Activated naive CD4-positive, alpha-beta T cell treated with anti-CD3 and anti-CD28 coated beads, Interleukin-2, amount 50 U/mL, for 24 hours (primary cell): ENCODE data around the gene KRTAP12-1.
"Not testable (repeated sequence)": the region's sequence is repeated elsewhere in the genome, so short reads cannot be mapped to it uniquely, and the experiment has no call there.

Experiments
- H3K27ac Mint-ChIP-seq: one replicate; pipeline ENCODE4 v1.8.0; 2021; ENCODE audit warnings: mild to moderate bottlenecking, mixed read lengths
- H3K27me3 Mint-ChIP-seq: one replicate; pipeline ENCODE4 v1.8.0; 2021; ENCODE audit warnings: mixed read lengths
- H3K36me3 Mint-ChIP-seq: one replicate; pipeline ENCODE4 v1.8.0; 2021; ENCODE audit warnings: mixed read lengths
- H3K4me1 Mint-ChIP-seq: one replicate; pipeline ENCODE4 v1.8.0; 2021; ENCODE audit warnings: mixed read lengths
- H3K4me3 Mint-ChIP-seq: one replicate; pipeline ENCODE4 v1.8.0; 2021; ENCODE audit warnings: mild to moderate bottlenecking, mixed read lengths
- H3K9me3 Mint-ChIP-seq: one replicate; pipeline ENCODE4 v1.8.0; 2021; ENCODE audit warnings: mixed read lengths

The KRTAP12-1 gene

DNA sequence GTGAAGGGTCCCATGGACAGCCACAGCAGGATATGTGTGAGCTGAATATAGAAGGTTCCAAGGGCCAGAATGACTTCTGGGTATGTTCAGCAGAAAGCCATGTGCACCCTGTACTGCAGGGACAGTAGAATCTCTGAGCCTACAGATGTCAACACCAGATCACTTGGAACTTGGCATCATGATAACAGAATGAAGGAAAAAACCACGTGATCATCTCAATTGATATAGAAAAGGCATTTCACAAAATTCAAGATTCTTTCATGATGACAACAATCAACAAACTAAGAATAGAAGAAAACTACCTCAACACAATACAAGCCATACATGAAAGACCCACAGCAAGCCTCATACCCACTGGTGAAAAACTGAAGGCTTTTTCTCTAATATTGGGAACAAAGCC is 14.4 kb downstream of the KRTAP12-1 start:
- Mint-ChIP-seq H3K9me3 (peaks cover 5% of the 10 kb centered on the region), H3K36me3 (peaks cover 7% of the 10 kb centered on the region), H3K4me1 (peaks cover 3% of the 10 kb centered on the region), H3K27me3 (no peaks in the 10 kb centered on the region), H3K27ac (no peak overlapping the region), H3K4me3 (no peak overlapping the region)

DNA sequence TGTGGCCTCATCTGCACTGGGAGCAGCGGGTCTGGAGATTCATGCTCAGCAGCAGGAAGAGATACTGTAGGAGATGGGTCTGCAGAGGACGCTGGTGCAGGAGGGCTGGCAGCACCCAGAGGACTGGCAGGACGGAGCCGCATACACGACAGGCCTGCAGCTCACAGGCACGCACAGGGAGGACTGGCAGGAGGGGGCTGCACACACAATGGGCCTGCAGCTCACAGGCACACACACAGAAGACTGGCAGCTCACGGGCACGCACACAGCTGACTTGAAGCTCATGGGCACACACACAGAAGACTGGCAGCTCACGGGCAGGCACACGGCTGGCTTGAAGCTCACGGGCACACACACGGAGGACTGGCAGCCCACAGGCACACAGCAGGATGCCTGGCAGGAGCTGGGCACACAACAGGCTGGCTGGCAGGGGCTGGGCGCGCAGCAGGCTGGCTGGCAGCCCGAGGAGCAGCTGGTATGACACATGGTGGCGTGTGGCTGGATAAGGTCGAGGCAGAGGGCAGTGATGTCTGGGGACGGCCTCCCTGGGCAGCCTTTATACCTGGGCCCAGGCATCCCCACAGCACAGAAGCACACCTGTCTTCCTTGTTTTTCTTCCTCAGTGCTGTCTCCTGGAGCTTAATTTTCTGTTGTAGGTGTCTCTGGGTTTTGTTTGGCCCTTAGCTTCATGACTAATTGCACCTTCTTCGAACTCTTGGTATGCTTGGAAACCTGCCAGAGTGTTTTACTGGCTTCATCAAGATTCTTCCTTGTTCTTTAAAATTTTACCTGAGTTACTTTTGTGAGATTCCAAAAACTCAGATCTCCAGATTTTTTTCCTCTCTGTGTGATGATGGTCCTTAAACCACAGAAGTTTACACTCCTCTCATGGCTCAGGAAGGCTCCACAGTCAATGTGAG is 15.3 kb downstream of the KRTAP12-1 start, which contains the start of gene KRTAP12-2:
TSS of gene KRTAP12-2 (minus strand) at position 527 of the 920 bp plus-strand sequence. CDS start at position 486, 41 bp downstream.
- H3K9me3 Mint-ChIP-seq, result peaks cover 7% of the 10 kb centered on the region
- no peak within 1 kb of the TSS for H3K4me3 Mint-ChIP-seq
- peaks cover 5% of the 10 kb centered on the region for H3K36me3 Mint-ChIP-seq
- H3K4me1 Mint-ChIP-seq, result peaks cover 3% of the 10 kb centered on the region
- no peak within 1 kb of the TSS for H3K27ac Mint-ChIP-seq
- no peaks in the 10 kb centered on the region for H3K27me3 Mint-ChIP-seq

DNA sequence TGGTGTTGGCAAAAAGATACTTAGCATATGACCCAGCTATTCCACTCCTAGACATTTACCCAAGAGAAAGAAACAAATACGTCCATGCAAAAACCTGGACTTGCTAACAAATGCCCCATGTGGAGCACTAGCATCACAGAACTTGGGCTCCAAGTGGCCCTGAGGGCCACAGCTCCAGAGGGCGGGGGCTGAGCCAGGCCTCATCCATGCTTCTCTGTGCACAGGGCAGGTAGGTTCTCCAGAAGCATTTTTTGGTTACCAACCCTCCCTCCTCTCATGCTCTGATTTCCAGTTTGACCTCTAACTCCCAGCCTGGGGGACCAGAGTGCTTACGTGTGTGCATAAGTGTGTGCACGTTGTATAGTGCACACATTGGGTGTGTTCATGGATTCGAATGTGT is 17.3 kb downstream of the KRTAP12-1 start:
- H3K27ac Mint-ChIP-seq, result peak overlapping the region; percentile 73

DNA sequence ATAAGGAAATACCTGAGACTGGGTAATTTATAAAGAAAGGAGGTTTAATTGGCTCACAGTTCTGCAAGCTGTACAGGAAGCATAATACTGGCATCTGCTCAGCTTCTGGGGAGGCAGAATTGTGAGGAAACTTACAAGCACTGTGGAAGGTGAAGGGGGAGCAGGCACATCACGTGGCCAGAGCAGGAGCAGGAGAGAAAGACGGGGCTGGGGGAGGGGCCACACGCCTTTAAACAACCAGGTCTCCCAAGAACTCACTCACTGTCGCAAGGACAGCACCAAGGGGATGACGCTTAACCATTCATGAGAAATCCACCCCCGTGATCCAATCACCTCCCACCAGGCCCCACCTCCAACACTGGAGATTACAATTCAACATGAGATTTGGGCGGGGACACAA is 20.4 kb downstream of the KRTAP12-1 start:
- H3K27me3 Mint-ChIP-seq, H3K36me3 Mint-ChIP-seq, H3K4me3 Mint-ChIP-seq: not testable (repeated sequence)
- H3K4me1 Mint-ChIP-seq, result peaks cover 38% of the 10 kb centered on the region
- H3K9me3 Mint-ChIP-seq, result peaks cover 14% of the 10 kb centered on the region
- peak overlapping the region; percentile 20 for H3K27ac Mint-ChIP-seq

More for the DNA sequence above, 17.3 kb downstream of the KRTAP12-1 start:
- Mint-ChIP-seq H3K36me3 (peaks cover 3% of the 10 kb centered on the region), H3K4me1 (peaks cover 7% of the 10 kb centered on the region), H3K27me3 (no peaks in the 10 kb centered on the region), H3K9me3 (peaks cover 12% of the 10 kb centered on the region), H3K4me3 (no peak overlapping the region)

DNA sequence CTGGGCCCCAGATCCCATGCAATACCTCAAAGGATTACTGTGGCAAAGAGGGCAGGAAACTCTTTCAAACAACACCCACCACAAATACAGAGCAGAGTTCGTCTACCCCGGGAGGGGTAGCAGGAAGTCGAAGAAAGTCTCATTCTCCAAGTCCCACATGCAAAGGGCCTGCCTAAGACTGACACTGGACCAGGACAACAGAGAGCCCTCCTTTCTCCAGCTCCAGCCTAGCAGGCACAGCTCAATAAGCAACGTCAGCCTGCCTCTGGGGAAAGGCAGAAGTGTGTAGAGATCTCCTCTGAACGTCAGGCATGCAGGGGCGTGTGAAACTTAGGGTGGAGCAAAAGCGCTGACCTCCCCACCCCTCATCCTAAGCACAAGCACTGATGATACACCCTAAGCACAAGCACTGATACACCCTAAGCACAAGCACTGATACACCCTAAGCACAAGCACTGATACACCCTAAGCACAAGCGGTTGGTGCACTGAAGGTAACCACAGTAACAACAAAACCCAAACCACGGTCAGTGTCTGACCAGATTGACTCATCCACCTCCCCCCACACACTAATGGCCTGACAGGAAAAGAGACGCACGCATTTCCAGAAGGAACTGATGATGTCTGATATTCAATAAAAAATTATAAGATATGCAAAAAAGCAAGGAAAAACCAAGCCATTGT is 22.9 kb downstream of the KRTAP12-1 start:
- H3K9me3 Mint-ChIP-seq, result peaks cover 20% of the 10 kb centered on the region
- H3K4me3 Mint-ChIP-seq, result peak overlapping the region; percentile 76
- H3K27me3 Mint-ChIP-seq, result no peaks in the 10 kb centered on the region
- peak overlapping the region; percentile 93 for H3K27ac Mint-ChIP-seq
- peaks cover 12% of the 10 kb centered on the region for H3K36me3 Mint-ChIP-seq
- peaks cover 60% of the 10 kb centered on the region for H3K4me1 Mint-ChIP-seq

DNA sequence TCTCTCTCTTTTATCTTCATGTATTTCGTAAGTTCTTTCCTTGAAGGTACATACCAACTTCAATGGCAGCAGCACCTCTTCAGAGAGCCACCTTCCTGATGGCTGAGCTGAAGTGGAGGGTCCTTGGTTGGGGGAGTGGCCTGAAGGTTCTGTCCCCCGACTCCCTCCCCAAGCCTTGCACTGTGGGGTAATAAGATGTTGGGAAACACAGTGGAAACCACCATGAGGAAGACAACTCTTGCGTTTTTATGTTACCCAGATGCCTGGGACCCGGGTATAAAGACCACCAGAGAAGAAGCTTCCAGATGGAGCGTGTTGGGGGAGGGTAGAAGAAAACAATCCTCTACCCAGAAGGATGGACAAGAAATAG is 23.4 kb downstream of the KRTAP12-1 start:
- no peaks in the 10 kb centered on the region for H3K27me3 Mint-ChIP-seq
- H3K4me1 Mint-ChIP-seq, result peaks cover 65% of the 10 kb centered on the region
- peaks cover 20% of the 10 kb centered on the region for H3K9me3 Mint-ChIP-seq
- peaks cover 12% of the 10 kb centered on the region for H3K36me3 Mint-ChIP-seq
- peak overlapping the region; percentile 76 for H3K4me3 Mint-ChIP-seq
- H3K27ac Mint-ChIP-seq, result peak overlapping the region; percentile 93

DNA sequence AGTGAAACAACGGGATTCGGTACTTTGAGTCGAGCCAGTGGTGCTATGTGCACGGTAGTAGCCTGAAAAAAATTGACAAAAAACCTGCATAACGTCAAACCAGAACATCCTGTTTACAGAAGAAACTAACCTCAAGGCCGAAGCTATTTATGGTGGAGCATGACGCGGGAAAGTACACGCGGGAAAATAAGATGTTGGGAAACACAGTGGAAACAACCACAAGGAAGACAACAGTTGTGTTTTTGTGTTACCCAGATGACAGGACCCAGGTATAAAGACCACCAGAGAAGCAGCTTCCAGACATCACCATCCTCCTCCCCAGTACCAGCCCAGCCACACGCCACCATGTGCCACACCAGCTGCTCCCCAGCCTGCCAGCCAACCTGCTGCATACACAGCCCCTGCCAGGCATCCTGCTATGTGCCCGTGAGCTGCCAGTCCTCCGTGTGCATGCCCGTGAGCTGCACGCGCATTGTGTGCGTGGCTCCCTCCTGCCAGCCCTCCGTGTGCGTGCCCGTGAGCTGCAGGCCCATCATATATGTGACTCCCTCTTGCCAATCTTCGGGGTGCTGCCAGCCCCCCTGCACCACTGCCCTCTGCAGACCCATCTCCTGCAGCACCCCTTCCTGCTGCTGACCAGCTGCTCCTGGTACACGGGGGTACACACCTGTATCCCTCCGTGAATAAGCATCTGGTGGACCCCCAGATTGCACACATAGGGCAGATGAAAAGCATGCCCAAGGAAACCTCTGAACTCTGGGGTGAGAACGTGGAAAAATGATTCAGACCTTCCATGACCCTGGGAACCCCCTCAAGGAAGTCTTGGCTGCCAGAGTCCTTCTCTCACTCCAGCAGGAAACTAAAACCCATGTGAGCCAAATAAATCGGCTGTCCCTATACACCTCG is 24.1 kb downstream of the KRTAP12-1 start, which contains the start of gene KRTAP12-3:
TSS of gene KRTAP12-3 (plus strand) at position 298 of the 906 bp plus-strand sequence. CDS start at position 346, 48 bp downstream.
- H3K36me3 Mint-ChIP-seq, result peaks cover 12% of the 10 kb centered on the region
- peak within 1 kb of the TSS; percentile 93 for H3K27ac Mint-ChIP-seq
- H3K4me3 Mint-ChIP-seq, result peak within 1 kb of the TSS; percentile 76
- H3K27me3 Mint-ChIP-seq, result no peaks in the 10 kb centered on the region
- H3K4me1 Mint-ChIP-seq, result peaks cover 68% of the 10 kb centered on the region
- H3K9me3 Mint-ChIP-seq, result peaks cover 20% of the 10 kb centered on the region

DNA sequence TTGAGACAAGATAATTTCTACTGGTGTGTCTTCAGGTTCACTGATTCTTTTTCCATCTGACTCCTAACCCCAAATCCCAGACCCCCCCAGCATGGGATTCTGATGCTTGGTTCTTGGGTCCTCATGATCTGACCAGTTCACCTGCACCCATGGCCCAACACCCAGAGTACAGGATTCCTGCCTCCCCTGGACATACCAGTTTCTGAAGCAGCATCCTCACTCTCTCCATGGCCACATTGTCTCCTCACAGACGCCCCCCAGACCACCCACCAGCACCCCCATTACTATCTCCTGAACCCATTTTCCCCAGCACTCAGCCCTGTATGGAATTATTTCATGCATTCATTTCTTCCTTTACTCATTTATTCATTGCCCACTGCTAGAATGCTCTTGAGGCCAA is 25.1 kb downstream of the KRTAP12-1 start:
- H3K36me3 Mint-ChIP-seq, result peaks cover 12% of the 10 kb centered on the region
- H3K4me3 Mint-ChIP-seq, result peak overlapping the region; percentile 76

DNA sequence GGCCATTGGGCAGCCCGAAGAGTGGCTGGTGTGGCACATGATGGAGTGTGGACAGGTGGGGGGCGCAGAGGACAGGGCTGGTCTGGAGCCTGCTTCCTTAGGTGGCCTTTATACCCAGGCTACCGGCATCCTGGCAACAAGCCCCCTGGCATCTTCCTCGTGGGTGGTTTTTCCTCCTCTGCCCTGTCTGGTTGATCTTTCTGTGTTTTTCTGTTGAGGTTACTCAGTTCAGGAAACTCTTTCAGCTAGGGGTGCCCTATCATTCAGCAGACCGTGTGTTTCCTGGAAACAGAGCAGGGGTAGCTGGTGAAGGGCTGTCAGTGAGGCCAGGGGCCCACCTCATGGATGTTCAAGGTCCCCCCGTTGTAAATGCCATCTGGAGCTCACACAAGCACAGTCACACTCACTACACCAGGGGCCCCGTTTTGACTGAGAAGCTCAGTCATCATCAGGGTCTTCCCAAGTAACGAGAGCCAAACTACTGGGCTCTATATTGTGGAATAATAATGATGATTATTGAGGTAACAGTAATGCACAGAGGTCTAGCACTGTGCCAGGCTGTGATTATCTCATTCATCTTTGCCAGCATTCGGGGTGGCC is 27.3 kb downstream of the KRTAP12-1 start, which contains the start of gene KRTAP12-4:
TSS of gene KRTAP12-4 (minus strand) at position 84 of the 600 bp plus-strand sequence. CDS start at position 39, 45 bp downstream.
- Mint-ChIP-seq H3K36me3 (peaks cover 11% of the 10 kb centered on the region), H3K4me3 (peak within 1 kb of the TSS; percentile 36), H3K9me3 (peaks cover 13% of the 10 kb centered on the region), H3K4me1 (peaks cover 67% of the 10 kb centered on the region), H3K27me3 (no peaks in the 10 kb centered on the region), H3K27ac (peak within 1 kb of the TSS; percentile 65)

More for the DNA sequence above, 25.1 kb downstream of the KRTAP12-1 start:
- H3K4me1 Mint-ChIP-seq, result peaks cover 68% of the 10 kb centered on the region
- peaks cover 19% of the 10 kb centered on the region for H3K9me3 Mint-ChIP-seq
- no peaks in the 10 kb centered on the region for H3K27me3 Mint-ChIP-seq
- peak overlapping the region; percentile 84 for H3K27ac Mint-ChIP-seq

DNA sequence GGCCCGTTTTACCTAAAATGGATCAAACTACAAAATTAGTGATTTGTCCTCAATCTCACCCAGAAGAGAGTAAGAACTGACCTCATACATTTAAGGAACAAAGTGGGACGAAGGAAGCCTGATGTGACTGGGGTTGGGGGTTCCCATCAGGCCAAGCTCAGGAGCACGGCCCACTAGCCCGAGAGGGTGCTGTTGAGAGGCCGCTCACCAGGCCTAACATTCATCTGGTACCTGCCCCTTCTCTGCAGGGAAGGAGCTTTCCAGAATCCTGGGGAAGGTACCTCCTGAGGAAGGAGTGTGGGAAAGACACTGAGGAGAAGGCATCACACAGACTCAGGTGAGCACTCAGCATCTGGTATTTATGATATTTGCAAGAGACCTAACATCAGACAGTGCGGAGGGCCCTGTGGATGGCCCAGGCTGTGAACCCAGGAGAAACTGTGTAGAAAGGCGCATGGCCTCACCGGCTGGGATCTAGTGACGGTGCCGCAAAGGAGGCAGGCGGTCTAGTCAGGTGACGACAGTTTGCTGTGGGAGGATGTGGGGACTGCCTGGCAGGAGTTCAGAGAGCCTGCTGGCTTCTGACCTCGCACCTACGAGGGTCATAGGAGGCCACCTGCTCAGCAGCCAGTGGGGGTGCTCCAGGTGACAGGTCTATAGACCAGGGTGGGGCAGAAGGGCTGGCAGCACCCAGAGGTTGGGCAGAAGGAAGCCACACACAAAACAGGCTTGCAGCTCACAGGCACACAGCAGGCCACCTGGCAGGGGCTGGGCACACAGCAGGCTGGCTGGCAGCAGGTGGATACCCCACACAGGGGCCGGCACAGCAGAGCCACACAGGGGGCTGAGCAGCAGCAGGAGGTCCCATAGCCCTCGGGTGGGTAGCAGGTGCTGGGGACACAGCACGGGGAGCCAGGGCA is 28.0 kb downstream of the KRTAP12-1 start:
- H3K27ac Mint-ChIP-seq, result peak overlapping the region; percentile 53
- H3K4me1 Mint-ChIP-seq, result peaks cover 60% of the 10 kb centered on the region
- peaks cover 11% of the 10 kb centered on the region for H3K36me3 Mint-ChIP-seq
- H3K9me3 Mint-ChIP-seq, result peaks cover 13% of the 10 kb centered on the region
- H3K4me3 Mint-ChIP-seq, result peak overlapping the region; percentile 26
- H3K27me3 Mint-ChIP-seq, result no peaks in the 10 kb centered on the region

DNA sequence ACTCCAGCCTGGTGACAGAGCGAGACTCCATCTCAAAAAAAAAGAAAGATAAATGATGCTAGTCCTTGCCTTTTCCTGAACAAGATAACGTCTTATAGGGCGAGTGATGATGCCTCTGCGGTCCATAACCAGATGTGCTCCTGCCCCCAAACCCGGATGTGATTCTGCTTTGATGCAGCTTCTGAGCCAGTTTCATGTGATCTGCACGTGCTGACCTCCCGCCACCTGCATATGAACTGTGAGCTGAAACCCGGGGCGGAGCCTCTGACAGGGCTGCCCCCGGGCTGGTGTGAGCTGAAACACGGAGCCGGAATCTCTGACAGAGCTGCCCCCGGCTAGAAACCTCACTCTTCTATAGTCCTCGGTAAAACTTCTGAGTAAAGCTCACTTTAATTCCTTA is 28.8 kb downstream of the KRTAP12-1 start:
- H3K27ac Mint-ChIP-seq, result no peak overlapping the region

DNA sequence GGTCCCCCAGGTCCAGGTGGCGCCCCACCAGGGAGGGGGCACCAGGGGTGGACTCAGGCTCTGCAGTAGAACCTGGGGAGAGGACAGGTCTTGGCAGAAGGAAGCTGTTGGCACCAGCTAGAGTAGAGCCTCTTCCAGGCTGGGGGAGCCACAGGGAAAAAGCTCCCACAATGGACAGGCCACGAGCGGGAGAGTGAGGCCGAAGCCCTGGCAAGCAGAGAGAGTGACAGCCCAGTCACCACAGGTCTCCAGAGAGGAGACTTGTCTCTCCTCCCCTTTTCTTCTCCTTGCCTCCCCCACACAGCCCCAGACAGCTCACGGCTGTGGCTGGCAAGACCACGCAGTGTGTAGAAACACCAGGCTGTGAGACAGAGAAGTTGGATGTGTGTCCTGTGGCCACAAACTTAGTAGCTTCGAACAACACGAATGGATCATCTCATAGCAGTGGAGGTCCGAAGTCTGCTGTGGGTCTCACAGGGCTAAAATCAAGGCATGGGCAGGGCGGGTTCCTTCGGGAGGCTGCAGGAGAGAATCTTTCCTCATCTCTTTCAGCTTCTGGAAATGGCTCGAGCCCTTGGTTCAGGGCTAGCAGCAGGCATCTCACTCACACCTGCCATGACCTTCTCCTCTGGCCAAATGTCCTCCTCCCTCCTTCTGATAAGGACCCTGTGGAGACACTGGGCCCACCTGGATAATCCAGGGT is 30.8 kb downstream of the KRTAP12-1 start:
- Mint-ChIP-seq H3K9me3 (peaks cover 1% of the 10 kb centered on the region), H3K27me3 (no peaks in the 10 kb centered on the region), H3K36me3 (peaks cover 2% of the 10 kb centered on the region), H3K27ac (peak overlapping the region; percentile 51), H3K4me1 (peaks cover 32% of the 10 kb centered on the region), H3K4me3 (no peak overlapping the region)

More for the DNA sequence above, 28.8 kb downstream of the KRTAP12-1 start:
- Mint-ChIP-seq H3K4me3 (no peak overlapping the region), H3K36me3 (peaks cover 11% of the 10 kb centered on the region), H3K9me3 (peaks cover 13% of the 10 kb centered on the region), H3K27me3 (no peaks in the 10 kb centered on the region), H3K4me1 (peaks cover 52% of the 10 kb centered on the region)

DNA sequence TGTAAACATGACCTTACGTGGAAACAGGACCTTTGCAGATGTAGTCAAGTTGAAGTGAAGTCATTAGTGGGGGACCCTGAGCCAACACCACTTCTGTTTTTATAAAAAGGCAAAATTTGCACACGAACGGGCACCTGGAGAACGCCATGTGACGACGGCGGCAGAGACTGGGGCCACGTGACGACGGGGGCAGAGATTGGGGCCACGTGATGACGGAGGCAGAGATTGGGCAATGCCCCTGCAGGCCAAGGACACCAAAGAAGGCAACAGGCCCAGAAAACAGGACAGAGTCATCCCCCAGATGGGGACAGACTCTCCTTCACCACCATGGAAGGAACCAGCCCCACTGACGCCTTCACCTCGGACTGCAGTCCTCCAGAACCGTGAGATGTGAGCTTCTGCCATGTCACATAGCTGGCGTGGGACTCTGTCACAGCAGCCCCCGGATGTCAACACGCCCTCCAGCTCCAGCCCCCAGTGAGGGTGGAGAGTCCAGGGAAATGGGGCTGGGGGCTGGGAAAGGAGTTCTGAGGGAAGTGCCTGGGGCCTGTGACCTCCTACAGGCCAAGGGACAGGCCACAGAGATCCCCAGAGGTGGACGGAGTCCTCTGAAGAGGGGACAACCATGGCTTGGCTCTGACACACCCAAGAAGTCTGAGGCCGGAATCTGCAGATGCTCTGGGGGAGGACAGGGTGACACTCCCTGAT is 31.5 kb downstream of the KRTAP12-1 start:
- no peak overlapping the region for H3K4me3 Mint-ChIP-seq
- H3K27ac Mint-ChIP-seq, result no peak overlapping the region
- H3K36me3 Mint-ChIP-seq, result peaks cover 1% of the 10 kb centered on the region
- H3K9me3 Mint-ChIP-seq, result no peaks in the 10 kb centered on the region
- H3K27me3 Mint-ChIP-seq, result no peaks in the 10 kb centered on the region
- peaks cover 25% of the 10 kb centered on the region for H3K4me1 Mint-ChIP-seq
